ENCODE results near the gene SPO11.

SPO11 gene

GRCh38 chr20:57377350-57377749 lies 47.7 kb downstream of the SPO11 start:
- DNase-seq (ENCODE audit: low spot score), result no peak

GRCh38 chr20:57378107-57378506 lies 48.5 kb downstream of the SPO11 start:
- no peak for DNase-seq (ENCODE audit: low spot score)

GRCh38 chr20:57378646-57379262 lies 49.2 kb downstream of the SPO11 start:
- DNase-seq (ENCODE audit: low spot score), result no peak

GRCh38 chr20:57379263-57379647 lies 49.7 kb downstream of the SPO11 start:
- DNase-seq (ENCODE audit: low spot score), result no peak

- no peak for DNase-seq (ENCODE audit: low spot score)
Measured at GRCh38 chr20:57380081-57380750, 50.6 kb downstream of the SPO11 start.

GRCh38 chr20:57381596-57382503 lies 52.2 kb downstream of the SPO11 start:
- peak; percentile 94 for DNase-seq (ENCODE audit: low spot score)

GRCh38 chr20:57382516-57382915 lies 52.9 kb downstream of the SPO11 start:
- no peak for DNase-seq (ENCODE audit: low spot score)

- DNase-seq (ENCODE audit: low spot score), result no peak
Measured at GRCh38 chr20:57383447-57384347, 54.1 kb downstream of the SPO11 start.

- no peak for DNase-seq (ENCODE audit: low spot score)
Measured at GRCh38 chr20:57384486-57384885, 54.9 kb downstream of the SPO11 start.

- no peak for DNase-seq (ENCODE audit: low spot score)
Measured at GRCh38 chr20:57384953-57385761, 55.6 kb downstream of the SPO11 start.

- DNase-seq (ENCODE audit: low spot score), result no peak
Measured at GRCh38 chr20:57385940-57386339, 56.3 kb downstream of the SPO11 start.

GRCh38 chr20:57386762-57387161 lies 57.2 kb downstream of the SPO11 start:
- DNase-seq (ENCODE audit: low spot score), result no peak

- no peak for DNase-seq (ENCODE audit: low spot score)
Measured at GRCh38 chr20:57387463-57387862, 57.9 kb downstream of the SPO11 start.

- no peak for DNase-seq (ENCODE audit: low spot score)
Measured at GRCh38 chr20:57387945-57388371, 58.4 kb downstream of the SPO11 start.

GRCh38 chr20:57388953-57389694 lies 59.5 kb downstream of the SPO11 start:
- no peak for DNase-seq (ENCODE audit: low spot score)

- DNase-seq (ENCODE audit: low spot score), result no peak
Measured at GRCh38 chr20:57389695-57390603, 60.3 kb downstream of the SPO11 start.

- DNase-seq (ENCODE audit: low spot score), result peak; percentile 82
Measured at GRCh38 chr20:57390604-57391438, 61.2 kb downstream of the SPO11 start, which contains the start of gene RBM38. Gene RBM38 (plus strand): TSS chr20:57391396. CDS start chr20:57391582, 186 bp downstream.
